GM19099 (cell line): ENCODE data around the gene PAXX.

Experiments
- POLR2A ChIP-seq: IDR thresholded peaks from 3 replicates; pipeline ENCODE4 v1.6.1; 2011; ENCODE audit warnings: low read depth; ENCODE audit not compliant: insufficient read length; ENCODE audit errors: extremely low read depth

Gene PAXX

GRCh38 chr9:137009938-137010732, 17.9 kb downstream of the PAXX start:
- no peak for TF ChIP-seq POLR2A

- TF ChIP-seq POLR2A, result no peak
Measured at GRCh38 chr9:137011156-137011555, 18.9 kb downstream of the PAXX start.

- no peak for TF ChIP-seq POLR2A
Measured at GRCh38 chr9:137011907-137012675, 19.9 kb downstream of the PAXX start.

- no peak for TF ChIP-seq POLR2A
Measured at GRCh38 chr9:137012694-137013570, 20.7 kb downstream of the PAXX start.

- no peak for TF ChIP-seq POLR2A
Measured at GRCh38 chr9:137013571-137013940, 21.3 kb downstream of the PAXX start.

GRCh38 chr9:137014166-137014565, 21.9 kb downstream of the PAXX start:
- TF ChIP-seq POLR2A, result no peak

GRCh38 chr9:137014776-137015539, 22.7 kb downstream of the PAXX start:
- TF ChIP-seq POLR2A, result no peak

- TF ChIP-seq POLR2A, result no peak
Measured at GRCh38 chr9:137015540-137015930, 23.3 kb downstream of the PAXX start.

GRCh38 chr9:137015976-137016375, 23.8 kb downstream of the PAXX start:
- no peak for TF ChIP-seq POLR2A

GRCh38 chr9:137016436-137016835, 24.2 kb downstream of the PAXX start:
- TF ChIP-seq POLR2A, result no peak

- TF ChIP-seq POLR2A, result no peak
Measured at GRCh38 chr9:137017071-137017470, 24.8 kb downstream of the PAXX start.

GRCh38 chr9:137017791-137018497, 25.7 kb downstream of the PAXX start:
- no peak for TF ChIP-seq POLR2A

- TF ChIP-seq POLR2A, result no peak
Measured at GRCh38 chr9:137018761-137019559, 26.7 kb downstream of the PAXX start.
